Astrocyte (in vitro differentiated cells and primary cell): ENCODE measurements around the gene NPIPA1.
"Not testable (repeated sequence)": the region's sequence is repeated elsewhere in the genome, so short reads cannot be mapped to it uniquely, and the experiment has no call there.

ENCODE experiments used
- CTCF ChIP-seq: IDR thresholded peaks from 2 replicates; pipeline ENCODE4 v1.5.1; 2011; ENCODE audit warnings: low read depth, mild to moderate bottlenecking, inconsistent platforms, low read length, moderate library complexity; ENCODE audit not compliant: insufficient read depth
- EZH2 ChIP-seq: IDR thresholded peaks from 2 replicates; pipeline ENCODE4 v1.6.1; 2012; ENCODE audit warnings: mild to moderate bottlenecking, low read length, inconsistent platforms; ENCODE audit not compliant: insufficient read depth

- TF ChIP-seq CTCF, EZH2: not testable (repeated sequence)
Measured at GRCh38 chr16:14937994-14938393, 751 bp downstream of the NPIPA1 start.
